GOT3 (cell line): ENCODE measurements around the gene S1PR1.
"Not testable (repeated sequence)": the region's sequence is repeated elsewhere in the genome, so short reads cannot be mapped to it uniquely, and the experiment has no call there.

Experiments
- DNase-seq: peaks from one replicate; lab custom pipeline; 2025; ENCODE audit warnings: mixed read lengths; lab: John Stamatoyannopoulos, UW

S1PR1 gene

DNA sequence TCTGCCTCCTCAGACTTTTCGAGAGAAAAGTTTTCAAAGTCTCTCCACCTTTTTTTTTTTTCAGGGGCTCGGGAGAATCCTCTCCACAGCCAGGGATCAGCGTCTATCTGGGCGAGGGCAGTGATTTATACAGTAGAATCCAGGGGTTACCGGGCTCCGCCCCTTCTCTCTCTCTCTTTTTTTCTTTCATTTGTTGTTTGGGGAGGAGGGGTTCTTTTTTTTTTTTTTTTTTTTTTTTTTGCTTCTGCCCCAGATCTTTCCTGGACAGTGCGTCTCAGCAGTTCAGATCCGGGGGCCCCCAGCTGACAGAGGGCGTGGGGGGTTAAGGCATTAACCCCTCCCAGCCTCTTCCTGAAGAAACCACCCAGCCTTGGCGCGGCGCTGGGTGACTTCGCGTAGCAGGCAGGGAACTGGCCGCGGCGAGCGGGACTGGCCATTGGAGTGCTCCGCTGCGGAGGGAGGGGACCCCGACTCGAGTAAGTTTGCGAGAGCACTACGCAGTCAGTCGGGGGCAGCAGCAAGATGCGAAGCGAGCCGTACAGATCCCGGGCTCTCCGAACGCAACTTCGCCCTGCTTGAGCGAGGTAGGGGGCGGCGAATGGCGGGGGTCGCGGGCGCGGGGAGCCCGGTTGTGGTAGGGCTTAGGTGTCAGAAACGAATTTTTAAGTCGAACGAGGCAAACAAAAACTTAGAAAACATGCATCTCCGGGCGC is at the start of gene S1PR1:
TSS of gene S1PR1 (plus strand) at position 504 of the 713 bp plus-strand sequence. CDS start 1,966 bp downstream, outside the sequence.
- no peak for DNase-seq

GRCh38 chr1:101187297-101187696 is 49.5 kb upstream of the S1PR1 start:
- DNase-seq: no peak

- no peak for DNase-seq
Measured at GRCh38 chr1:101188331-101188730, 48.5 kb upstream of the S1PR1 start.

DNA sequence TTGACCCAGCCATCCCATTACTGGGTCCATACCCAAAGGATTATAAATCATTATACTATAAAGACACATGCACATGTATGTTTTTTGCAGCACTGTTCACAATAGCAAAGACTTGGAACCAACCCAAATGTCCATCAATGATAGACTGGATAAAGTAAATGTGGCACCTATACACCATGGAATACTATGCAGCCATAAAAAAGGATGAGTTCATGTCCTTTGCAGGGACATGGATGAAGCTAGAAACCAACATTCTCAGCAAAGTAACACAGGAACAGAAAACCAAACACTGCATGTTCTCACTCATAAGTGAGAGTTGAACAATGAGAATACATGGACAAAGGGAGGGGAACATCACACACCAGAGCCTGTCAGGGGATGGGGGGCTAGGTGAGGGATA is 47.9 kb upstream of the S1PR1 start:
- DNase-seq: not testable (repeated sequence)

- DNase-seq: no peak
Measured at GRCh38 chr1:101190441-101190840, 46.4 kb upstream of the S1PR1 start.

- DNase-seq: no peak
Measured at GRCh38 chr1:101191049-101191448, 45.8 kb upstream of the S1PR1 start.

DNA sequence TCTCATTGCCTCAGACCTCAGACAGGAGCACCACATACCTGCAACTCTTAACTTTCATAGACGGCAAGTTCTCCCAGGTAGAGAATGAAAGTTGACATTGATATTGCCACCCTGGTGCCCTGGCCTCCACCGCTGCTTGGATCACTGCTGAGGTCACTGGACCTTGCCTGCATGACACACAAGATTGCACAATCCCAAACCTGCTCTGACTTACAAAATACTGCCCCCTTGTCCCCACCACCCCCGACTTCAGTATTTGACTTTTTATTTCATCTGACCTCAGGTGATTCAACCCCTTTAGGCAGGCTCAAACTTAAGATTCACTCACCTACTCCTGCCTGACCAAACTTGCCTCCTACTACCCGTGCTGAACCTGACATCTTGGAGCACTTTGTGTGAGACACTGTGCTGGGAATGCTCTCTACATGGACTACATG is 43.1 kb upstream of the S1PR1 start:
- DNase-seq: no peak

GRCh38 chr1:101194746-101195145 is 42.1 kb upstream of the S1PR1 start:
- no peak for DNase-seq

GRCh38 chr1:101196668-101197067 is 40.2 kb upstream of the S1PR1 start:
- DNase-seq: no peak

DNA sequence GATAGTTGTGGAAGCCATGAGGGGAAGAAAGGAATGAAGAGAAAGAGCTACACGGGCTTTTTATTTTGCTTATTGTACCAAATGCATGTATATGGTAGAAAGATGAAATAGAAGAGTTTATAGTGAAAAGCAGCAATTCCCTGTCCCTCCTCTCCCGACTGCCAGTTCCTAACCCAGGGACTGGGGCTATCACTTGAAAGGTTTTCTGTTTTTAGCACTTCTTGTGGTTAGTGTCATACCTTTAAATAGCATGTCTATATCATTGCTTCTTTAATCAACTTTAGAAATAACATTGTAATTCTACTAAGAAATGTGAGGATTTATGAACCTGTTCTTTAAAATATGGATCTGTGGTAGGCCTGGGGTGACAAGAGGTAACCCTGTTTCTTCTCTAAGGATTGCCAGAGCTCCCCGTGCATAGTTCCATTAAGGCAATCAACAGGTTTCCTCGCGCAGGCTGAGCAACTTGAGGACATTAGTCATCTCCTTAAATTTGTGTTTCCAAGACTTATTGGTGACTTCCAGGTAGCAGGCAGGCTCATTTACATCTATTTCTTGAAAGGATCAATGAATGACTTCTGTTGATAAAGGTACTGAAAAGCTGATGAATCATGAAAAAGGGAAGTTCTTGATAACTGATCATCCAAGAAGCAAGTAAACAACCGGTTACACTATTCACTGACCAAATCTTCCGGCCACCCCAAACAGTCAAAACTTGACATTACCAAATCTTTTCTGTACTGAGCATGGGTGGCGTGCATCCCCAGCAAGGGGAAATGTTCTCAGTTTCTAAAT is 37.8 kb upstream of the S1PR1 start:
- DNase-seq: no peak

DNA sequence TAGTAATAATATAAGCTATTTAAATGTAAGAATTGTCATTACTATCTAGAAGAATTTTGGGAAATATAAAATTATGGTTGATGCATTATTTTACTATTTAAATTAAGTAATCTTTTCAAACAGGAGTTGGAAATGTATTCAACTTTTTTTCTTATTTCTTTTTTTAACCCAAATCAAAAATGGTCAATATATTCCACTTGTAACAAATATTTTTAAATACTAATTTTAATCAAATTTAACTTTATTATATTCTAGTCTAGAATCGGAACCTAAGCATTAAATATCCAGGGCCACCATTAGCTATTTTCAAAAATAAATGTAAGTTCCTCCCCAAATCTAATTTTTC is 37.2 kb upstream of the S1PR1 start:
- no peak for DNase-seq

- no peak for DNase-seq
Measured at GRCh38 chr1:101200513-101200912, 36.3 kb upstream of the S1PR1 start.

DNA sequence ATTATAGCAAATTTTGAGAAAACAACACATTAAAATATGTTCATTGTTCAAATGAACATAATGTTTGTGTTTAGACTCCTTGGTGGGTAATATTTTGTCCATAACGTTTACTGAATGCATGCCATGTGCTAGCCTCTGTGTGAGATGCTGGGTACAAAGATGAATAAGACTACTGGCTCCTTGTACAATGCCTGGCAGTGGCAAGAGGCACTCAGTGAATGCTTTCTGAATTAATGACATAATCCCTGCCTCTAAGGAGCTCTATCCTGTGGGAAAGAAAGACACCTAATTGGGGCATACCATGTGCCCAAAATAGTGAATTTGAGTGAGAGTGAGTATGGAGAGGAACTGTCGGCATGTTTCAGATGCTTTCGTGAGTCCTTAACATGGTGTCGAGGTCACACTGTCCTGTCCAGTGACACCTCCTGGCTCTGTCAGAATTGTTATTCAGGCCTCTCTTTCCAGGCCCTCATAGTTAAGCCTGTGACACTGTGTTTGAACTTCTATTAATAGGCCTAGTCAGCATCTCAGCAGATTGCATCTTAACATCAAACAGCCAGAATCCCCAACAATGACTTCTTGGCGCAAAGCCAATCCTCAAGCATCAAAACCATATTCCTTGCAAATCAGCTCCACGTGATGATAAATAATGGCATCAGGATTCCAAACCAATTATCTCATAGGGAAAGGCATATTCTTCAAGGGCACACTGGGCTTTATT is 32.8 kb upstream of the S1PR1 start:
- DNase-seq: no peak

GRCh38 chr1:101205457-101205856 is 31.4 kb upstream of the S1PR1 start:
- DNase-seq: no peak

GRCh38 chr1:101206139-101206538 is 30.7 kb upstream of the S1PR1 start:
- DNase-seq: not testable (repeated sequence)

DNA sequence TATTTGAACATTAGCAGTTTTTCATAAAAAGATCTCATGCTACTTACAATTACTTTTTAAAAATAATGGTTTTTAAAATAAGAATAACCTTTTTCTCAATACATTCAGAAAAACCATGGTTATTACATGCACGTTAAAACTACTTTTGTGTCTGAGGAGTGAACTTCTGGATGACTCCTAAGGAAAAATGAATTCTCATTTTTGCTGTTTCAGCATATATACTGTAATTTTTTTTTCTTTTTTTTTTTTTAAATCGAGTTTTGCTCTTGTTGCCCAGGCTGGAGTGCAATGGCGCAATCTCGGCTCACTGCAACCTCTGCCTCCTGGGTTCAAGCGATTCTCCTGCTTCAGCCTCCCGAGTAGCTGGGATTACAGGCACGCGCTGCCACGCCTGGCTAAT is 29.5 kb upstream of the S1PR1 start:
- not testable (repeated sequence) for DNase-seq

DNA sequence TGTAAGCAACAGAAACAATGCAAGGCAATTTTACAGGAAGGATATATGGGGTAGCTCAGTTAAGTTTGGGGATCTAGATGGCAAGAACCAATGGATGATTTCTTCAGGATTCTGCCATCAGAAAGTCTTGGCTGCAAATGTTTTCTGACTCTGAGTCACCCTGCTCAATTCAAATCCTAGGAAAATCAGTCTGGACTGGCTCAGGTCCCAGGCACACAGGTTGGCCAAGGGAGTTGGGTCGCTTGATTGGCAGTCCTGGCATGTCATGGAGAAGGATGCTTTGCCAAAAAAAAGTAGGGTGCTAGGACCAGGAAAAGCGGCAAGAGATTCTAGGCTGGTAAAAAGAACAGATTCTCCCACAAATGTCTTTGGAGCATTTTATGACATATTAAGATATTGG is 28.9 kb upstream of the S1PR1 start:
- no peak for DNase-seq

DNA sequence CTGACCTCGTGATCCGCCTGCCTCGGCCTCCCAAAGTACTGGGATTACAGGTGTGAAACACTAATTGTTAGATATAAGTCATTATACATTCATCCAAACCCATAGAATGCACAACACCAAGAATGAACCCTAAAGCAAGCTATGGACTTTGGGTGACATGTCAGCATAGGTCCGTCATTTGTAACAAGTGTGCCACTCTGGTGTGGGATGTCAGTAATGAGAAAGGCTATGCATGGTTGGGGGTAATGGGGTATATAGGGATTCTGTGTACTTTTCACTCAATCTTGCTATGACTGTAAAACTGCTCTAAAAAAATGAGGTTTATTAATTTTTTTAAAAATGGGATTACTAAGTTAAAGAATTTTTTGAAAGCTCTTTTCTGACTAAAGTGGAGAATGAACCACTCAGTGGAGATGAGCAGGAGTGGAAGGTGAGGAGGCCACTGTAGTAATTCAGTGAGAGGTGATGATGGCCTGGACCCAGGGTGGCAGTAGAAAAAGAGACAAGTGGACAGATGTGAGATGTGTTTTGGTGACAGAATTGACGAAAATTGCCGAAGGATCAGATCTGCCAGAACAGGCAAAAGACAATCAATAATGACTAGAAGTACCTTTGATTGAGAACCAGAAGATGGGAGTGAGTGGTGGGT is 21.3 kb upstream of the S1PR1 start:
- no peak for DNase-seq

GRCh38 chr1:101216623-101217022 is 20.2 kb upstream of the S1PR1 start:
- no peak for DNase-seq

DNA sequence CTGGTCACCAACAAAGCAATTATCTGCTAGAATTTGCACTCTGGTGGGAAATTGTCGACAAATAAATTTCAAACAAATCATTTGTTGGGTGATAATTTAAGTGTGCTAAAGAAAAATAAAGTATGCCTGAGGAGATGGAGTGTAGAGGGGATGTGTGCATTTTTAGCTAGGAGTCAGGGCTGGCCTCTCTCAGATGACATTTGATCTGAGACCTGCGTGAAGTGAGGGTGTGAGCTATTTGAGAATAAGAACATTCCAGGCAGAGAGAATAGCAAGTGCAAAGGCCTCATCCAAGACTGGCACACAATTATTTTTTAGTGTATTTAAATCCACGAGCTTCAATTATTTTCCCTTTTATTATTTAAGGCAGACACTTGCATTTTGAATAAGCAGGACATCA is 19.7 kb upstream of the S1PR1 start:
- DNase-seq: no peak

GRCh38 chr1:101218968-101219367 is 17.9 kb upstream of the S1PR1 start:
- DNase-seq: not testable (repeated sequence)
